ENCODE measurements around the gene ACOX1. TPM values are rescaled to one million over a fixed set of nuclear protein-coding genes. Genes with fewer than 3 reads are reported as not detected.

The ACOX1 gene
- total and polyA plus RNA-seq, 2 of the 13 experiments (the other 11 are each of a cell fraction or from before 2014, with no cell fraction given), result 86.4 to 120 TPM

DNA sequence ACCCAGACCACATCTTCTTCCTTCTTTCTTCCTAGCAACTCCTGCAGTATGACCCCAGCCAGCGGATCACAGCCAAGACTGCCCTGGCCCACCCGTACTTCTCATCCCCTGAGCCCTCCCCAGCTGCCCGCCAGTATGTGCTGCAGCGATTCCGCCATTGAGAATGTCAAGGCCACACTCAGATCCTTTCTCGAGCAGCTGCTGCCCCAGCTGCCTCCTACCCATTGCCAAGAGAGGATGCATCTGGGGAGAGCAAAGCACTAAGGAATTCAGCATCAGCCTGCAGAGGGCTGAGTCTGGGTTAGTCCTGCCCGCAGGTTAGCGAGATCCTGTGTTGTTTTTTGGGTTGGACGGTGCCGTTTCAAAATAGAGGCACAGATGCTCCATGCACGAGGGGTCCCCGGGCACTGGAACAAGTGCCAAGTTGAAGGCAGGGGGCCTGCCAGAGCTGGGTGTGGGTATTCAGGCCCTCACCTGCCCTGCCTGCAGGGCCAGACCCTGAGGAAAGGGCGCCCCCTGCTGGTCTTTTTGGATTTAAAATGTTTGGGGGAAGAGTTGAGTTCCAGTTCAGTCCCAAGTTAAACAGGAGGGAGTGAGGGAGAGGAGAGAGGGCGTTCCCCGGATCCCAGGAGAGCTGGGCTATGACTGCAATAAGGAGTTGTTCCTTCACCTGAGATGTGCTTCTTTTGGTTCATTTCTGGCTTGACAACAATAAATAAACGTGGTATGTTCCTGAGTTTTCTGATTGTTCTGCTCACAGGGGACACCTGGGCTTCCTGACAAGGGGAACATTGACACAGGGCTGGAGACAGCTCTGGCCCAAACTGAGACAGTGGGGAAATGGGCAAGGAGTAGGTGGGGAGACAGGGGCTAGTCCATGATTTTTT lies 26.5 kb upstream of the ACOX1 start (continued):
- TF ChIP-seq, protein P1, sequence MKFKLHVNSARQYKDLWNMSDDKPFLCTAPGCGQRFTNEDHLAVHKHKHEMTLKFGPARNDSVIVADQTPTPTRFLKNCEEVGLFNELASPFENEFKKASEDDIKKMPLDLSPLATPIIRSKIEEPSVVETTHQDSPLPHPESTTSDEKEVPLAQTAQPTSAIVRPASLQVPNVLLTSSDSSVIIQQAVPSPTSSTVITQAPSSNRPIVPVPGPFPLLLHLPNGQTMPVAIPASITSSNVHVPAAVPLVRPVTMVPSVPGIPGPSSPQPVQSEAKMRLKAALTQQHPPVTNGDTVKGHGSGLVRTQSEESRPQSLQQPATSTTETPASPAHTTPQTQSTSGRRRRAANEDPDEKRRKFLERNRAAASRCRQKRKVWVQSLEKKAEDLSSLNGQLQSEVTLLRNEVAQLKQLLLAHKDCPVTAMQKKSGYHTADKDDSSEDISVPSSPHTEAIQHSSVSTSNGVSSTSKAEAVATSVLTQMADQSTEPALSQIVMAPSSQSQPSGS (CRISPR knock-in tag; IDR thresholded peaks at IDR 0.05), result 0 out of 2 replicates have a peak, but pooled peaks have one; percentile 57
- TF ChIP-seq, protein P2, sequence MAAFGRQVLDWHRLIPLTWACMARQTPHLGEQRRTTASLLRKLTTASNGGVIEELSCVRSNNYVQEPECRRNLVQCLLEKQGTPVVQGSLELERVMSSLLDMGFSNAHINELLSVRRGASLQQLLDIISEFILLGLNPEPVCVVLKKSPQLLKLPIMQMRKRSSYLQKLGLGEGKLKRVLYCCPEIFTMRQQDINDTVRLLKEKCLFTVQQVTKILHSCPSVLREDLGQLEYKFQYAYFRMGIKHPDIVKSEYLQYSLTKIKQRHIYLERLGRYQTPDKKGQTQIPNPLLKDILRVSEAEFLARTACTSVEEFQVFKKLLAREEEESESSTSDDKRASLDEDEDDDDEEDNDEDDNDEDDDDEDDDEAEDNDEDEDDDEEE (CRISPR knock-in tag; IDR thresholded peaks at IDR 0.05), result no peak
- TF ChIP-seq KDM4B (CRISPR knock-in tag; IDR thresholded peaks at IDR 0.05), result no peak
- no peak for TF ChIP-seq LCORL (IDR thresholded peaks at IDR 0.05)
- peak; percentile 62 for TF ChIP-seq LCORL (CRISPR knock-in tag; IDR thresholded peaks at IDR 0.05)
- no peak for TF ChIP-seq ZNF414 (CRISPR knock-in tag; IDR thresholded peaks at IDR 0.05)
- no peak for TF ChIP-seq NR1H2 (CRISPR knock-in tag; IDR thresholded peaks at IDR 0.05; ENCODE audit: borderline replicate concordance, low read depth)
- peak; percentile 63; the same call in 1 of the 2 replicates for TF ChIP-seq NFKB2 (CRISPR knock-in tag; IDR thresholded peaks at IDR 0.05; ENCODE audit: borderline replicate concordance)
- TF ChIP-seq ZFYVE20 (CRISPR knock-in tag; IDR thresholded peaks at IDR 0.05; ENCODE audit: borderline replicate concordance, low read depth), result no peak
- 0 out of 2 replicates have a peak, but pooled peaks have one; percentile 36 for TF ChIP-seq ZBTB20 (CRISPR knock-in tag; IDR thresholded peaks at IDR 0.05; ENCODE audit: borderline replicate concordance, low read depth)
- no peak for TF ChIP-seq ZNF629 (CRISPR knock-in tag; conservative IDR thresholded peaks at IDR 0.05)
- TF ChIP-seq, protein P3, sequence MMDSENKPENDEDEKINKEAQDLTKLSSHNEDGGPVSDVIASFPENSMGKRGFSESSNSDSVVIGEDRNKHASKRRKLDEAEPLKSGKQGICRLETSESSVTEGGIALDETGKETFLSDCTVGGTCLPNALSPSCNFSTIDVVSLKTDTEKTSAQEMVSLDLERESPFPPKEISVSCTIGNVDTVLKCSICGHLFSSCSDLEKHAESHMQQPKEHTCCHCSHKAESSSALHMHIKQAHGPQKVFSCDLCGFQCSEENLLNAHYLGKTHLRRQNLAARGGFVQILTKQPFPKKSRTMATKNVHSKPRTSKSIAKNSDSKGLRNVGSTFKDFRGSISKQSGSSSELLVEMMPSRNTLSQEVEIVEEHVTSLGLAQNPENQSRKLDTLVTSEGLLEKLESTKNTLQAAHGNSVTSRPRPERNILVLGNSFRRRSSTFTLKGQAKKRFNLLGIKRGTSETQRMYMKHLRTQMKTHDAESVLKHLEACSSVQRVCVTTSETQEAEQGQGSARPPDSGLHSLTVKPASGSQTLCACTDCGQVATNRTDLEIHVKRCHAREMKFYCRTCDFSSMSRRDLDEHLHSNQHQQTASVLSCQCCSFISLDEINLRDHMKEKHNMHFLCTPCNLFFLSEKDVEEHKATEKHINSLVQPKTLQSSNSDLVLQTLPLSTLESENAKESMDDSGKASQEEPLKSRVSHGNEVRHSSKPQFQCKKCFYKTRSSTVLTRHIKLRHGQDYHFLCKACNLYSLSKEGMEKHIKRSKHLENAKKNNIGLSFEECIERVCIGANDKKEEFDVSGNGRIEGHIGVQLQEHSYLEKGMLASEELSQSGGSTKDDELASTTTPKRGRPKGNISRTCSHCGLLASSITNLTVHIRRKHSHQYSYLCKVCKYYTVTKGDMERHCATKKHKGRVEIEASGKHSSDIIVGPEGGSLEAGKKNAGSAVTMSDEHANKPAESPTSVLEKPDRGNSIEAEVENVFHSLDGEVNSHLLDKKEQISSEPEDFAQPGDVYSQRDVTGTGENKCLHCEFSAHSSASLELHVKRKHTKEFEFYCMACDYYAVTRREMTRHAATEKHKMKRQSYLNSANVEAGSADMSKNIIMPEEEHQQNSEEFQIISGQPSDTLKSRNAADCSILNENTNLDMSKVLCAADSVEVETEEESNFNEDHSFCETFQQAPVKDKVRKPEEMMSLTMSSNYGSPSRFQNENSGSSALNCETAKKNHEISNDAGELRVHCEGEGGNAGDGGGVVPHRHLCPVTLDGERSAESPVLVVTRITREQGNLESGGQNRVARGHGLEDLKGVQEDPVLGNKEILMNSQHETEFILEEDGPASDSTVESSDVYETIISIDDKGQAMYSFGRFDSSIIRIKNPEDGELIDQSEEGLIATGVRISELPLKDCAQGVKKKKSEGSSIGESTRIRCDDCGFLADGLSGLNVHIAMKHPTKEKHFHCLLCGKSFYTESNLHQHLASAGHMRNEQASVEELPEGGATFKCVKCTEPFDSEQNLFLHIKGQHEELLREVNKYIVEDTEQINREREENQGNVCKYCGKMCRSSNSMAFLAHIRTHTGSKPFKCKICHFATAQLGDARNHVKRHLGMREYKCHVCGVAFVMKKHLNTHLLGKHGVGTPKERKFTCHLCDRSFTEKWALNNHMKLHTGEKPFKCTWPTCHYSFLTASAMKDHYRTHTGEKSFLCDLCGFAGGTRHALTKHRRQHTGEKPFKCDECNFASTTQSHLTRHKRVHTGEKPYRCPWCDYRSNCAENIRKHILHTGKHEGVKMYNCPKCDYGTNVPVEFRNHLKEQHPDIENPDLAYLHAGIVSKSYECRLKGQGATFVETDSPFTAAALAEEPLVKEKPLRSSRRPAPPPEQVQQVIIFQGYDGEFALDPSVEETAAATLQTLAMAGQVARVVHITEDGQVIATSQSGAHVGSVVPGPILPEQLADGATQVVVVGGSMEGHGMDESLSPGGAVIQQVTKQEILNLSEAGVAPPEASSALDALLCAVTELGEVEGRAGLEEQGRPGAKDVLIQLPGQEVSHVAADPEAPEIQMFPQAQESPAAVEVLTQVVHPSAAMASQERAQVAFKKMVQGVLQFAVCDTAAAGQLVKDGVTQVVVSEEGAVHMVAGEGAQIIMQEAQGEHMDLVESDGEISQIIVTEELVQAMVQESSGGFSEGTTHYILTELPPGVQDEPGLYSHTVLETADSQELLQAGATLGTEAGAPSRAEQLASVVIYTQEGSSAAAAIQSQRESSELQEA (CRISPR knock-in tag; IDR thresholded peaks at IDR 0.05; ENCODE audit: not compliant biosample characterization), result no peak
- TF ChIP-seq ZMYM2 (CRISPR knock-in tag; IDR thresholded peaks at IDR 0.05), result no peak
- 0 out of 2 replicates have a peak, but pooled peaks have one; percentile 37 for TF ChIP-seq RFXANK (CRISPR knock-in tag; IDR thresholded peaks at IDR 0.05)
- no peak for TF ChIP-seq TARDBP (CRISPR knock-in tag; IDR thresholded peaks at IDR 0.05)
- TF ChIP-seq ZNF234 (CRISPR knock-in tag; conservative IDR thresholded peaks at IDR 0.05), result no peak
- peak; percentile 96 for TF ChIP-seq ZNF335 (CRISPR knock-in tag; IDR thresholded peaks at IDR 0.05)
- TF ChIP-seq HES4 (CRISPR knock-in tag; IDR thresholded peaks at IDR 0.05; ENCODE audit: borderline replicate concordance), result no peak
